ENCODE data around the gene PTPRM.

The PTPRM gene

DNA sequence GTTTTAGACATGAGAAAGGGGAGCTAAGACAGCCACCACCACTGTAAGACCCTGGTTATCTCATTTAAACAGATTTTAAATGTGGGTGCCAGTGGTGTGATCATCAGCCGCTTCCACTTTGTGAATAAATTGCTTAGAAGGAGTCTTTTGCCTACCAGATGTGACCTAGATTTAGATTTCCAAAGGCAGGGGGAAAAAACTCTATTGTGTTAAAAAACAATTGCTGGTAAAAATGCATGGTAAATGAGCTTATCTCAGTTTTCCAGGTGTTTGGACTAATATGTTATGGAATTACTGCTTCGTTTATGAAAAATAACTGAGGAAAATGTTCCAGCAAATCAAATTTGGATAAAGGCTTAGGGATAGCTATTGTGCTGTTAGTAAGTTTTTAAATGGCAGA is 575.8 kb downstream of the PTPRM start:
- no peak for TF ChIP-seq CTCF (conservative IDR thresholded peaks at IDR 0.05; ENCODE audit: low read depth, low read length)
- no peak overlapping the region for H3K4me3 ChIP-seq (ENCODE audit: low read length)
- no peak for DNase-seq (ENCODE audit: low read depth)

DNA sequence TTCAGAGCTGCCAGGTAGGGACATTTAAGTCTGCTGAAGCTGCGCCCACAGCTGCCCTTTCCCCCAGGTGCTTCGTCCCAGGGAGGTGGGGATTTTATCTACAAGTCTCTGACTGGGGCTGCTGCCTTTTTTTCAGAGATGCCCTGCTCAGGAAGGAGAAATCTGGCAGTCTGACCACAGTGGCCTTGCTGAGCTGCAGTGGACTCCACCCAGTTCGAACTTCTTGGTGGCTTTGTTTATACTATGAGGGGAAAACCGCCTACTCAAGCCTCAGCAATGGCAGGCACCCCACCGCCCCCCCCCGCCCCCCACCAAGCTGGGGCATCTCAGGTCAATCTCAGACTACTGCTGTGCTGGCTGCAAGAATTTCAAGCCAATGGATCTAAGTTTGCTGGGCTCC is 584.1 kb downstream of the PTPRM start:
- H3K4me3 ChIP-seq (ENCODE audit: low read length), result no peak overlapping the region
- no peak for TF ChIP-seq CTCF (conservative IDR thresholded peaks at IDR 0.05; ENCODE audit: low read depth, low read length)
- no peak for DNase-seq (ENCODE audit: low read depth)

- TF ChIP-seq CTCF (conservative IDR thresholded peaks at IDR 0.05; ENCODE audit: low read depth, low read length), result no peak
- DNase-seq (ENCODE audit: low read depth), result no peak
- H3K4me3 ChIP-seq (ENCODE audit: low read length), result no peak overlapping the region
Measured at GRCh38 chr18:8153887-8154583, 586.9 kb downstream of the PTPRM start.

DNA sequence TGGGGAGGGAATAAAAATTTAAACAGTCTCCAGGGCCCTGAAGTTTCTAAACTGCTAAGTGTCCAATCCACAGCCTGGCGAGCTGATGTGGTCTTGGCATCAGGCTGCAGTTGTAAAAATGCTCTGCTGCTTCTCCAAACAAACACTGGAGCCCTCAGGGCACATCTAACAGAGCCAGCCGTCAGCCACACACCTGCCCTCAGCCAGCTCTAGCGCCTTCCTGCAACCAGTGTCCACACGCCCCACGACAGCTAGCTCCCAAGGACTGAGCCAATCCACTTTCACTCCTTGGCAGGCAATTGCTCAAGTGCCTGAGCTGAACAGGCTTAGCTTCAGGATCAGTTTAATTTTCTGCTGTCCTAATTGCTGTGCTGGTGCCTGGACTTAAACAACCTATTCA is 595.7 kb downstream of the PTPRM start:
- no peak for TF ChIP-seq CTCF (conservative IDR thresholded peaks at IDR 0.05; ENCODE audit: low read depth, low read length)
- no peak for DNase-seq (ENCODE audit: low read depth)
- H3K4me3 ChIP-seq (ENCODE audit: low read length), result no peak overlapping the region

DNA sequence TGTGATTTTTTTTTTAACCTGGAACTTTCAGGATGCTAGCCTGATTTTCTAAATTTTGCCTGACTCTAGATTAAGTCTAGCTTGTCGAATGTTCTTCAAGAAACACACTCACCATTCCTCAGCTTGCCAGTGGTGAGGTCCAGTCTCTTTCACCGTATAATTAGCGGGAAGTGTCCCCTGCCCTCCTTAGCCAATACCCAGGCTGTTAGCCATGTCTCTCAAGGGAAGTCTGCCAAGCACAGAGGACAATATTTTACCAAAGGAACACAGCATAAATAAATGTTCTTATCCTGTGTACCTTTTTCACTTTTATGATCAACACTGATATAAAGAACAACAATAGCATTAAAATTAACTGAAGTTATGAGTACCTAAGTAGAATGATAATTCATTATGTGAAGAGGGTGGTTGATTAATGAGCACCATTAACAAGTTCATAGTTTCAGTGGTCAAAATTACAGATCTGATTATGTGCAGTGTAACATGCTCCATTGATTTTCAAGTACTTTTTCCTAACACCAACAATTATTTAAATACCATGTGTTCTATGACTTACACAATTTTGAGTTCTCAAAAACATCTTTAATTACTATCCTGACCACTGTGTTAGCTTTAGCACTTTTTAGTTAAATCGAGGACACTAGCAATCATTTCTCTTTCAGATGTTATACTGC is 596.3 kb downstream of the PTPRM start:
- no peak for DNase-seq (ENCODE audit: low read depth)
- no peak overlapping the region for H3K4me3 ChIP-seq (ENCODE audit: low read length)
- TF ChIP-seq CTCF (conservative IDR thresholded peaks at IDR 0.05; ENCODE audit: low read depth, low read length), result no peak

- no peak for TF ChIP-seq CTCF (conservative IDR thresholded peaks at IDR 0.05; ENCODE audit: low read depth, low read length)
- H3K4me3 ChIP-seq (ENCODE audit: low read length), result no peak overlapping the region
- no peak for DNase-seq (ENCODE audit: low read depth)
Measured at GRCh38 chr18:8165095-8165494, 598.0 kb downstream of the PTPRM start.

DNA sequence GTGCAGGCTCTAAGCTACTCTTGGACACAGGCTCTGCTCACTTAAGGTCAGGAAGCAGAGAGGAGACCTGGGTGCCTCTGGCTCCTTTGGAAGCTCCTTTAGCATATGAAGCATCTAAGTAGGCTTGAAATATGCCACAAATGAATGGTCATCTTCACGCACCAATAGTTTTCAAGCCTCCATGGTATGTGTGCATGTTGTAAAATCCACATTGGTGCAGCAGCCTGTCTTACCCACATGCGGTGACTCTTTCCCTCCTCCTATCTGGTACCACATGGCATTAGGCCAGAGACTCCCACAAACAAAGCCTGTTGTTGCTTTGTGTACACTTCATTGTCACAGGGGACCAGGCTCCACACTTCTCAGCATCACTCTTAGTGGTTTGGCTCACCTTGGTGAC is 599.9 kb downstream of the PTPRM start:
- no peak for DNase-seq (ENCODE audit: low read depth)
- TF ChIP-seq CTCF (conservative IDR thresholded peaks at IDR 0.05; ENCODE audit: low read depth, low read length), result no peak
- no peak overlapping the region for H3K4me3 ChIP-seq (ENCODE audit: low read length)
